IgD-negative memory B cell (primary cell): ENCODE measurements around the gene ERC2. TPM values are rescaled to one million over a fixed set of nuclear protein-coding genes. Genes with fewer than 3 reads are reported as not detected.

ENCODE experiments used
- H3K27ac Mint-ChIP-seq, 3 donors: one replicate each; pipeline ENCODE4 v1.8.0; 2020 to 2022; ENCODE audit warnings: mild to moderate bottlenecking in 3 of 3, mixed read lengths in 3 of 3, moderate library complexity in 1 of 3
- H3K27me3 Mint-ChIP-seq: one replicate; pipeline ENCODE4 v1.8.0; 2021; ENCODE audit warnings: mixed read lengths
- H3K36me3 Mint-ChIP-seq: one replicate; pipeline ENCODE4 v1.8.0; 2020; ENCODE audit warnings: mild to moderate bottlenecking, mixed read lengths
- H3K4me1 Mint-ChIP-seq, 3 donors: one replicate each; pipeline ENCODE4 v1.8.0; 2020 to 2022; ENCODE audit warnings: mixed read lengths in 3 of 3, mild to moderate bottlenecking in 1 of 3
- H3K4me3 Mint-ChIP-seq, 4 donors: one replicate each; pipeline ENCODE4 v1.8.0; 2020 to 2022; ENCODE audit warnings: mild to moderate bottlenecking in 4 of 4, mixed read lengths in 4 of 4, moderate library complexity in 3 of 4
- H3K9me3 Mint-ChIP-seq, 3 donors: one replicate each; pipeline ENCODE4 v1.8.0; 2020 to 2021; ENCODE audit warnings: mixed read lengths in 3 of 3, mild to moderate bottlenecking in 1 of 3
- polyA plus RNA-seq: library from polyadenylated mRNA; unstranded; fragments of 300-500 nt; fragmentation: Illumina TruSeq; gene quantifications from one replicate; pipeline ENCODE4 v1.2.3, GENCODE V29; 2021

The ERC2 gene
- polyA plus RNA-seq, 1 donor from 2014 or later = not detected

DNA sequence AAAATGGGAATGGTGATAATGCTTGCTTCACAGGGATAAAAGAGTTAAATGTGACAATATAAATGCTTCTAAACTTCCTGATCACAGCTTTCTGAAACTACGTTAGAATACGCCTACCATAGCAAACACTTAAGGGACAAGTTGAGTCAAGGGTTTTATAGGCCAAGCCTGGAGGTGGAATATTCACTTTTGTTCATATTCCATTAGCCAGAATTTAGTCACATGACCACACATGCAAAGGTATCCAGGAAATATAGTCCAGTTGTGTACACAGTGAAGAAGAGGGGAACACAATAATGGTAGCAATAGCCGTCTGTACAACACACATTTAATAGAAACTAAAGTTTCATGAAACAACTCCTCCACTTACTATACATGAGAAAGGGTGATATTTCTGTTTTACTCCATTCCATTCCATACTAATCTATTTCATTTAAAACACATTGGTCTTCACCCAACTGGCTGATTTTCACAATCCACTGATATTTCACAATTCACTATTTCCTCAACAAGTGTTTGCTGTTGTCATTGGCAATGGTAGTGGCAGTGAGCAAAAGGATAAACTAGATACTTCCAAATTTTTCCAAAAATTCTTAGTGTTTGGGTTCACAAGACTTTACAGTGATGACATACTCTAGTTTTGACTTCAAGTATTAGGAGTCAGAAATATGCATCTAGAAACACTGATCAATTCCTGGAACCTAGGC, 270.9 kb downstream of the ERC2 start:
- Mint-ChIP-seq H3K4me3 (no peak overlapping the region), H3K4me1 (no peaks in the 10 kb centered on the region), H3K27ac (no peak overlapping the region), H3K36me3 (no peaks in the 10 kb centered on the region), H3K9me3 (peaks cover 0 to 2% (median 0%) of the 10 kb centered on the region in 3 donors), H3K27me3 (no peaks in the 10 kb centered on the region)

DNA sequence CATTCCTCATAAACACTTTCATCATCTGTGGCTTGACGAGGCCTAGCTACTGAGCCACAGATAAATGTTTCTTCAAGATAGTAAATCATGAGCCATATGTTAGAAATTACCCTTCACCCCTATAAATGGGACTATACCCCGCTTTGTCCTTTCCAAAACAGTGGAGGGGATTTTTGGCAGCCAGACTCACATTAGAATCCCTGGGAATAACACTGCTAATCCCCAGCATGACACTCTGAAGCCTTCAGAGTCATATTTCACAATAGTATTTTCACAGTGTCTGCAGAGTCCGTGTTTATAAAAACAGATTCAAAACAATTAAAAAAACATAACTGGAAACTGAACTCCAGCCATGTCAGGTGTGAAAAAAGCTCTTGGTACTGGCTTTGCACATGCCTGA, 271.6 kb downstream of the ERC2 start:
- Mint-ChIP-seq H3K9me3 (peaks cover 0 to 2% (median 0%) of the 10 kb centered on the region in 3 donors), H3K4me3 (no peak overlapping the region), H3K27me3 (no peaks in the 10 kb centered on the region), H3K4me1 (no peaks in the 10 kb centered on the region), H3K36me3 (no peaks in the 10 kb centered on the region), H3K27ac (no peak overlapping the region)

GRCh38 chr3:56193519-56193918, 274.7 kb downstream of the ERC2 start:
- Mint-ChIP-seq H3K27ac (no peak overlapping the region), H3K27me3 (no peaks in the 10 kb centered on the region), H3K9me3 (peaks cover 0 to 2% (median 0%) of the 10 kb centered on the region in 3 donors), H3K4me1 (no peaks in the 10 kb centered on the region), H3K4me3 (no peak overlapping the region), H3K36me3 (no peaks in the 10 kb centered on the region)

- Mint-ChIP-seq H3K27me3 (no peaks in the 10 kb centered on the region), H3K27ac (no peak overlapping the region), H3K4me1 (no peaks in the 10 kb centered on the region), H3K9me3 (no peaks in the 10 kb centered on the region), H3K4me3 (no peak overlapping the region), H3K36me3 (no peaks in the 10 kb centered on the region)
Measured at GRCh38 chr3:56192001-56192400, 276.3 kb downstream of the ERC2 start.

- H3K4me3 Mint-ChIP-seq = no peak overlapping the region
- no peaks in the 10 kb centered on the region for H3K36me3 Mint-ChIP-seq
- no peaks in the 10 kb centered on the region for H3K9me3 Mint-ChIP-seq
- H3K27me3 Mint-ChIP-seq = no peaks in the 10 kb centered on the region
- no peak overlapping the region for H3K27ac Mint-ChIP-seq
- H3K4me1 Mint-ChIP-seq = no peaks in the 10 kb centered on the region
Measured at GRCh38 chr3:56190771-56191305, 277.4 kb downstream of the ERC2 start.

GRCh38 chr3:56190130-56190529, 278.1 kb downstream of the ERC2 start:
- Mint-ChIP-seq H3K4me1 (no peaks in the 10 kb centered on the region), H3K27ac (no peak overlapping the region), H3K36me3 (no peaks in the 10 kb centered on the region), H3K4me3 (no peak overlapping the region), H3K9me3 (no peaks in the 10 kb centered on the region), H3K27me3 (no peaks in the 10 kb centered on the region)

DNA sequence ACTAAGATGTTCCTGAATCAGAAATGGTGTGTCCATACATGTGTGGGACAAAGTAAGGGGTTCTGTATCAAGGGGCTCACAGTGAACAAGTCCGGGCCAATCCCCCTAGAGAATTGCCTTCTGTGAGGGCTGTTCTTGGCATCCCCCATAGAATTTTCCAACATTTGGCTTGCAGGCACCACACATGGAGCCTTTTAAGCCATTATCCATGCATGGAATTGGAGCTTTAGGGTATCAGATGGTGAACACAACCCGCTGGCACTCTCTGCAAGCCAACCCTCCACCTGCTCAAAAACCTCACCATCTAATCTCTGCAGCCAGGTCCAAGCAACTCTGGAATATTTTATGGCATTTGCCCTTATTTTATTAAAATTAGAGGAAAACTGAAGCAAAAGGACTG, 278.7 kb downstream of the ERC2 start:
- Mint-ChIP-seq H3K4me1 (no peaks in the 10 kb centered on the region), H3K27me3 (no peaks in the 10 kb centered on the region), H3K27ac (no peak overlapping the region), H3K4me3 (no peak overlapping the region), H3K9me3 (no peaks in the 10 kb centered on the region), H3K36me3 (no peaks in the 10 kb centered on the region)

- H3K4me3 Mint-ChIP-seq = no peak overlapping the region
- H3K4me1 Mint-ChIP-seq = no peaks in the 10 kb centered on the region
- H3K36me3 Mint-ChIP-seq = no peaks in the 10 kb centered on the region
- H3K27ac Mint-ChIP-seq = no peak overlapping the region
- H3K9me3 Mint-ChIP-seq = no peaks in the 10 kb centered on the region
- no peaks in the 10 kb centered on the region for H3K27me3 Mint-ChIP-seq
Measured at GRCh38 chr3:56188201-56188600, 280.1 kb downstream of the ERC2 start.

DNA sequence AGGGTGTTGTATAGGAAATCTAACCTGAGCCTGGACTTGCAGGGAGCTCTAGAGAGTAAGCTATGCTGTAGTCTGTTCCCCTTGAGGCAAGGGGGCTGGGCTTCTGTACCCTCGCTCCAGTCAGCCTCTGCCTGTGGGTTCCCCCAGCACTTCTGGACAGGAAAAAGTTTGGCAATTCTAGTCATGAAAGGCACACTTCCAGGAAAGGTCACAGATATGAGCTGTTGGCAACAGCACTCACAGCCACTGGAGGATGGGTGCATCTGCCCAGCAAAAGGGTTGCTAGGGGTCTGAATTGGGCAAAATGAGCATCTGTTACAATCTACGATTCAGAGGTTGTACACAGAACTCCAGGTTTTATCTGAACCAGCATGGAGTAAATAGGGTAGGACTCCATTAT, 281.2 kb downstream of the ERC2 start:
- no peak overlapping the region for H3K27ac Mint-ChIP-seq
- H3K4me3 Mint-ChIP-seq = no peak overlapping the region
- no peaks in the 10 kb centered on the region for H3K36me3 Mint-ChIP-seq
- no peaks in the 10 kb centered on the region for H3K9me3 Mint-ChIP-seq
- no peaks in the 10 kb centered on the region for H3K4me1 Mint-ChIP-seq
- H3K27me3 Mint-ChIP-seq = no peaks in the 10 kb centered on the region

DNA sequence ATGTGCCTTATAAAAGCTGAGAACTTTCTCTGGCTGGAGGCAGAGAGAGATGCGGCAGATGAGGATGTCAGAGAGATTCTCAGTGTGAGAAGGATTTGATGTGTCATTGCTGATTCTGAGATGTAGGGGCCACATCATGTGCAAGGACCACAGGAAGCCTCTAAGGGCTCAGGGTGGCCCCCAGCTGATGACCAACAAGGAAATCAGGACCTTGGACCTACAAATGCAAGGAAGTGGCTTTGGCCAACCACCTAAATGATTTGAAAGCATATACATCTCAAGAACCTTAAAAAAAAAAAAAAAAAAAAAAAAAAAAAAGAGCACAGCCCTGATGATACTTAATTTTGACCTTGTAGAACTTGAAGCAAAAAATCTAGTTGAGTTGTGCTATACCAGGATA, 282.4 kb downstream of the ERC2 start:
- H3K9me3 Mint-ChIP-seq = peaks cover 0 to 6% (median 0%) of the 10 kb centered on the region in 3 donors
- H3K27ac Mint-ChIP-seq = no peak overlapping the region
- H3K4me3 Mint-ChIP-seq = no peak overlapping the region
- no peaks in the 10 kb centered on the region for H3K4me1 Mint-ChIP-seq
- H3K36me3 Mint-ChIP-seq = no peaks in the 10 kb centered on the region
- no peaks in the 10 kb centered on the region for H3K27me3 Mint-ChIP-seq

DNA sequence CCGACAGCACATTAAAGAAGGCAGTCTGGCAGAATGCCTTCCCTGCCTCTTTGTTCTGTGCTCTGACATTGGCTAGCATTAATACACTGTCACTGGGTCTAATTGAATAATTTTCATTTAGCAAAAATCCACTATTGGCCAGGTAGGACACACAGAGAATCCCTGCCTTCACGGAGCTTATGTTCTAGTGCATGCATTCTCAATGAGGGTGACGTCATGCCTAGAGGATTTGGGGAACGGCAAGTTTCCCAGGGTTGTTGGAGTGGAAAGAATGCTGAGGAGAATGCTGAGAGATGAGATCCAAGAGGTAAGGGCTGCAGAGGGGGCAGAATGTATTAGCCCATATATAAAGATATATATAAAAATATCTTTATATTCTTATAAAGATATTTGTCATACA, 284.7 kb downstream of the ERC2 start:
- no peaks in the 10 kb centered on the region for H3K36me3 Mint-ChIP-seq
- no peak overlapping the region for H3K27ac Mint-ChIP-seq
- no peaks in the 10 kb centered on the region for H3K27me3 Mint-ChIP-seq
- H3K4me3 Mint-ChIP-seq = no peak overlapping the region
- peaks cover 0 to 6% (median 2%) of the 10 kb centered on the region in 3 donors for H3K9me3 Mint-ChIP-seq
- no peaks in the 10 kb centered on the region for H3K4me1 Mint-ChIP-seq

DNA sequence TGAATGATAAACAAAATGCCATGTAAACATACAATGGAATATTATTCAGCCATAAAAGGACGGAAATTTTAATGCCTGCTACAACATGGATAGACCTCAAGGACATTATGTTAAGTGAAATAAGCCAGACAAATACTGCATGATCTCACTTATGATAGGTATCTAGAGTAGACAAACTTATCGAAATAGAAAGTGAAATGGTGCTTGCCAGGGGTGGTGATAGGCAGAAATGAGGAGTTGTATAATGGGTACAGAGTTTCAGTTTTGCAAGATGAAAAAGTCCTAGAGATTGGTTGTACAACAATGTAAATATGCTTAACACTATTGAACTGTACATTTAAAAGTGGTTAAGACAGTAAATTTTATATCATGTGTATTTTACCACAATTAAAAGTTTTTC, 287.8 kb downstream of the ERC2 start:
- no peak overlapping the region for H3K27ac Mint-ChIP-seq
- H3K27me3 Mint-ChIP-seq = peaks cover 3% of the 10 kb centered on the region
- H3K4me1 Mint-ChIP-seq = no peaks in the 10 kb centered on the region
- H3K4me3 Mint-ChIP-seq = no peak overlapping the region
- peaks cover 0 to 6% (median 2%) of the 10 kb centered on the region in 3 donors for H3K9me3 Mint-ChIP-seq
- H3K36me3 Mint-ChIP-seq = no peaks in the 10 kb centered on the region

DNA sequence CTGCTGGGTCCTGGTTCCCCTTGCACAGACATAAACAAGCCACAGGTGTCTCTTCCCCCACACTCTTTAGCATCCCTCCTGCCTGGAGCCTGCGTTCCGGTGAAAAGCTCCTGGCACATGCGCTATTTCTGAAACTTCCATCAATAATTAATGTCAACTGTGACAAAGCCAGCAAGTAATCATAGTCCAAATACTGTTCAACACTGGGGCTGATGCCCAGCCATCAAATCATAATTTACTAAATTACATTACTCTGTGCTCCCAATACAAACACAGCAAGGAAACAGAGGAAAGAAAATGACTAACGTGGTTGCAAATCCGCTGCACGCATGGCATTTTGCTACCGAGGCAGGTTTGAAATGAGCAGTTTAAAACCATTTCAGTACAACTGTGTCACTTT, 294.7 kb downstream of the ERC2 start:
- Mint-ChIP-seq H3K27ac (no peak overlapping the region), H3K4me1 (no peaks in the 10 kb centered on the region), H3K27me3 (peaks cover 4% of the 10 kb centered on the region), H3K36me3 (no peaks in the 10 kb centered on the region), H3K4me3 (no peak overlapping the region), H3K9me3 (peaks cover 0 to 2% (median 0%) of the 10 kb centered on the region in 3 donors)

DNA sequence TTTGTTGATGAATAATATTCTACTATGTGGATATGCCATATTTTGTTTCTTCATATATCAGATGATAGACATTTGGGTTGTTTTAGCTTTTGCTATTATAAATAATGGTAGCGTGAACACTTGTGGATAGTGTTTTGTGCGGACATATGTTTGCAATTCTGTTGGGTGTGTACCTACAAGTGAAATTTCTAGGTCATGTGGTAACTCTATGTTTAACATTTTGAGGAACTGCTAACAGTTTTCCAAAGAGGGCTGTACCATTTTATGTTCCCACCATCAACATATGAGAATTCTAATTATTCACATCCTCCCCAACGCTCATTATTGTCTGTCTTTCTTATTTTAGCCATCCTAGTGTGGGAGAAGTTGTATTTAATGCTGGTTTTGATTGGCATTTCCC, 303.8 kb downstream of the ERC2 start:
- Mint-ChIP-seq H3K36me3 (peaks cover 1% of the 10 kb centered on the region), H3K4me3 (no peak overlapping the region), H3K9me3 (peaks cover 4 to 7% (median 4%) of the 10 kb centered on the region in 3 donors), H3K4me1 (no peaks in the 10 kb centered on the region), H3K27ac (no peak overlapping the region), H3K27me3 (no peaks in the 10 kb centered on the region)

DNA sequence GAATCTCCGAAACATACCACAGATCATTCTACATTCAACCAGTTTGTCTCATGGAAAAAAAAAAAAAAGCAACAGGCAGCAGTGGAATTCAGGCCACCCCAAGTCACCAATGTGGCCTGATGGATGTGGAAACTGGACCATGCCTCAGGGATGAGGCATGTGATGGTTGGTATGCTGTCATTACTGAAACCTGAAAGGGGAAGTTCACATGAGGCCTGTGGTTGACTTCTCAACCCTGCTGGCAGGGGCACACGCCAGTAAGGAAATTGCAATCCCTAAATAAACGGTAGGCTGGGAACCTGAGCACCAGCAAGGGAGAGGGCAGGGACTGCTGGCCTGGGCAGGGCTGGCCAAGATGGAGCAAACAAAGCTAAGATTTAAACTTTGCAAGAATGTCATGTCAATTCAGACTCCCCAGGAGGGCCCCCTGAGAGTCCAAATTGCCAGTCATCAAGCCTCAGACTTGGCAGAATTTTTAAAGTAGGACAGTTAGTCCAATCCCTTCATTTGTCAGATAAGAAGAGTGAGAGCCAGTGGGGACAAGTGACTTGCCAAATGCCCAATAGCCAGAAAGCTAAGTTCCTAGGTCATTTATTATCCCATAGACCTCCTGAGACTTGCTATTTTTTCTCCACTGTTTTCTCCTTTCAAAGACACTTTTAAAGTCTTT, 310.4 kb downstream of the ERC2 start:
- H3K4me1 Mint-ChIP-seq = peaks cover 3 to 9% (median 6%) of the 10 kb centered on the region in 3 donors
- H3K27me3 Mint-ChIP-seq = no peaks in the 10 kb centered on the region
- H3K4me3 Mint-ChIP-seq = peak overlapping the region in 1 of 4 donors; percentile 82
- peaks cover 1% of the 10 kb centered on the region for H3K36me3 Mint-ChIP-seq
- peaks cover 2 to 7% (median 4%) of the 10 kb centered on the region in 3 donors for H3K9me3 Mint-ChIP-seq
- H3K27ac Mint-ChIP-seq = peak overlapping the region in 1 of 3 donors; percentile 20

- Mint-ChIP-seq H3K4me3 (no peak overlapping the region), H3K36me3 (no peaks in the 10 kb centered on the region), H3K27me3 (no peaks in the 10 kb centered on the region), H3K9me3 (peaks cover 0 to 2% (median 0%) of the 10 kb centered on the region in 3 donors), H3K4me1 (peaks cover 3 to 9% (median 6%) of the 10 kb centered on the region in 3 donors), H3K27ac (no peak overlapping the region)
Measured at GRCh38 chr3:56154297-56154696, 314.0 kb downstream of the ERC2 start.
